GM12878 (cell line): ENCODE data around the gene DGKE.

Experiments used
- CREB1 ChIP-seq: IDR thresholded peaks from 2 replicates; pipeline ENCODE4 v1.6.1; 2012; ENCODE audit warnings: low read depth, mild to moderate bottlenecking, inconsistent platforms
- CTCF ChIP-seq, 3 experiments: IDR thresholded peaks in 2 of 3; conservative IDR thresholded peaks in 1 of 3; 2 replicates each; pipeline ENCODE4 v1.5.1; 2011; ENCODE audit warnings: low read depth in 3 of 3, low read length in 3 of 3, mild to moderate bottlenecking in 3 of 3, control low read depth in 2 of 3, moderate library complexity in 2 of 3, inconsistent platforms in 1 of 3, mixed read lengths in 1 of 3; ENCODE audit not compliant: control insufficient read depth in 2 of 3, insufficient read depth in 1 of 3; ENCODE audit errors: extremely low read depth in 1 of 3
- EP300 ChIP-seq, 2 experiments: fragments of 150-350 bp in 1 of 2; IDR thresholded peaks; 2 replicates each; pipeline ENCODE4 v1.6.1; 2011 to 2012; ENCODE audit warnings: low read depth in 2 of 2, low read length in 2 of 2, borderline replicate concordance in 1 of 2, improper control_type of control experiment in 1 of 2, inconsistent platforms in 1 of 2; ENCODE audit not compliant: control insufficient read depth in 1 of 2
- EZH2 ChIP-seq: IDR thresholded peaks from 2 replicates; pipeline ENCODE4 v1.6.1; 2012; ENCODE audit warnings: low read depth, mild to moderate bottlenecking, control low read depth, inconsistent platforms, low read length, borderline replicate concordance; ENCODE audit not compliant: control insufficient read depth
- FOXM1 ChIP-seq: IDR thresholded peaks from 2 replicates; pipeline ENCODE4 v1.6.1; 2012; ENCODE audit warnings: low read depth, mild to moderate bottlenecking, inconsistent platforms, low read length, moderate library complexity
- MAX ChIP-seq: IDR thresholded peaks from 2 replicates; pipeline ENCODE4 v1.6.1; 2012; ENCODE audit warnings: low read depth, low read length, improper control_type of control experiment
- NRF1 ChIP-seq: conservative IDR thresholded peaks from 2 replicates; pipeline ENCODE4 v1.6.1; 2011; ENCODE audit warnings: mild to moderate bottlenecking, low read depth, low read length, improper control_type of control experiment
- PBX3 ChIP-seq: IDR thresholded peaks from 2 replicates; pipeline ENCODE4 v1.6.1; 2011; ENCODE audit warnings: mild to moderate bottlenecking, low read depth, low read length, moderate library complexity; ENCODE audit not compliant: insufficient replicate concordance
- SIN3A ChIP-seq: IDR thresholded peaks from 2 replicates; pipeline ENCODE4 v1.6.1; 2012; ENCODE audit warnings: low read depth, low read length, improper control_type of control experiment
- SMAD1 ChIP-seq: fragments of 450-650 bp; IDR thresholded peaks from 2 replicates; pipeline ENCODE4 v1.6.1; 2018; ENCODE audit warnings: mild to moderate bottlenecking, low read depth; ENCODE audit not compliant: partially characterized antibody
- SMC3 ChIP-seq: IDR thresholded peaks from 2 replicates; pipeline ENCODE4 v1.6.1; 2011; ENCODE audit warnings: low read length, improper control_type of control experiment, borderline replicate concordance
- ZNF24 ChIP-seq: fragments of 450-650 bp; IDR thresholded peaks from 2 replicates; pipeline ENCODE4 v1.6.1; 2017; ENCODE audit warnings: antibody characterized with exemption, mild to moderate bottlenecking

- TF ChIP-seq NRF1 = no peak
- no peak for TF ChIP-seq PBX3
- no peak for TF ChIP-seq EP300 (IDR thresholded peaks at IDR 0.05; ENCODE audit: borderline replicate concordance in 1 of 2, control insufficient read depth in 1 of 2, low read depth in 2 of 2, low read length in 2 of 2)
- TF ChIP-seq CTCF (IDR thresholded peaks at IDR 0.05 in 2 of 3, conservative IDR thresholded peaks at IDR 0.05 in 1 of 3; ENCODE audit: control insufficient read depth in 2 of 3, extremely low read depth in 1 of 3, insufficient read depth in 1 of 3, low read depth in 3 of 3, low read length in 3 of 3) = no peak
- no peak for TF ChIP-seq SMC3
- no peak for TF ChIP-seq ZNF24
- TF ChIP-seq SIN3A = no peak
- TF ChIP-seq CREB1 = no peak
- no peak for TF ChIP-seq MAX
- TF ChIP-seq EZH2 = no peak
- no peak for TF ChIP-seq SMAD1
- TF ChIP-seq FOXM1 = no peak
Observed at GRCh38 chr17:56826611-56827414, 7.1 kb upstream of the DGKE start.
